Cardiac septum (tissue), 1 donor: ENCODE measurements around the gene TDRKH. TPM values are rescaled to one million over a fixed set of nuclear protein-coding genes. Genes with fewer than 3 reads are reported as not detected.
A peak's percentile ranks its signal among the peaks of the same experiment; 100 is the strongest.

Experiments used
- DNase-seq: peaks from one replicate; pipeline ENCODE4 v3.0.0-alpha.2; 2020; ENCODE audit warnings: low spot score
- intact Hi-C: fragments of 100-400 bp; cut with DNase I; formaldehyde crosslinking; loops from one replicate; pipeline ENCODE4 v1.14.0; 2022
- total RNA-seq: library from RNA; stranded (reverse); fragmentation: NEBNext Ultra II Directional; extraction: Animal tissue kit (Norgen Biotek cat#: 25700); gene quantifications from one replicate; pipeline ENCODE4 v1.2.1, GENCODE V29; 2021
- donor health status: DM: no; HTN: no; CAD: no.

TDRKH gene
- total RNA-seq, 1 donor from 2014 or later = 6.0 TPM

DNA sequence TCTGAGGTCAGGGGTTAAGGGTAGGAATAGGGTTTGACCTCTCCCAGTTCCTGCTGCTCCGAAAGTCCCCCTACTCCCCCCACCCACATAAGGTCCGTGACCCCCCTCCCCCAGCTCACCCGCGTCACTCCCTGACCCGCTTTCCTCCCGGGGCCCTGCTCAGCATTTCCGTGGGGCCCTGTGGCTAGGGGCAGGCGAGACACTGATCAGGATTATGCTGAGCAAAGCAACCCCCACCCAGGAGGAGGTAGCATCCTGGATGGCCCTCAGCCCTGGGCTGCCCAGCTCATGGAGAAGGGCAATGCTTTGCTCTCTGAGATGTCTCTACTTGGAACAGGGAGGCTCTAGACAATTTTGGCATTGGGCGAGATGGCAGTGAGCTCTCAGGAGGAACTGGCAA lies 37.6 kb upstream of the TDRKH start:
- DNase-seq = no peak
- intact Hi-C loops = no loop called here

DNA sequence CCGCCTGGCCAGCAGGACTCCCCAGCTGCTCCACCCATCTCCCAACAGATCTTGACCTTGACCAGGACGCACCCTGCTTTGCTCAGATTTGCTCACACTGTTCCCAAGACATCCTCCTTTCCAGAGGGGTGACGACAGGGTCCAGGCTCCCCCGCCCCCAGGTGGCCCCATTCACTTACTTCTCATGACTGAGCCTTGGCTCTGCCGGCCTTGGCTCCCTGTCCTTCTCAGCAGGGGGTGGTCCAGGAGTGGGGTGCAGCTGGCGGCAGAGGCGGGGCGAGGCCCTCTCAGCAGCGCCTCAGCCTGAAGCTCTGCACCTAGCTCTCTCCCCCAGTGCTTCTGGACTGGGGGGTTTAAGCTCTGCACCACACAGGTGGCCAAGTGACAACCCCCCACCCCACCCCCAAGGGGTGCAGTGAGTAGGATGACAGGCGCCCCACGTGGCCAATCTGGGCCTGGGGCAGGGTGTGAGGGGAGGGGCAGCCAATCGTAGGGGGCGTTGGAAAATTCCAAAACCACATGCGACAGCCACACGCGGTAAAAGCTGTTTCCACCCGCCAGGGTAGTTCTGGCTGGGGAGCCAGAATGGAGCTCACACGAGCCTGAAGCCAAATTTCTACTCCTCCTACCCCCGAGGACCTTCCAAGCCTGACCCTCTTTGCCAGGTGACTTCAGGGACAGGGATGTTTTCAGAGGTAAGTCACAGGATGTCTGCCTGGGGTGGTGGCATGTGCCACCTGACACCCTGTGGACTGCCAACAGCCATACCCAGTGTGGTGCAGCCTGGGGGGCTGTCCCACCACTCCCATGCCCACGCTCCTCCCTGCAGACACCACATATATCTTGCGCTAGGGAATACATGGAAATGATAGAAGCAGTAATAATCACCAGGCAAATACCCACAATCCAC lies 35.7 kb upstream of the TDRKH start:
- intact Hi-C loops = no loop called here
- no peak for DNase-seq

DNA sequence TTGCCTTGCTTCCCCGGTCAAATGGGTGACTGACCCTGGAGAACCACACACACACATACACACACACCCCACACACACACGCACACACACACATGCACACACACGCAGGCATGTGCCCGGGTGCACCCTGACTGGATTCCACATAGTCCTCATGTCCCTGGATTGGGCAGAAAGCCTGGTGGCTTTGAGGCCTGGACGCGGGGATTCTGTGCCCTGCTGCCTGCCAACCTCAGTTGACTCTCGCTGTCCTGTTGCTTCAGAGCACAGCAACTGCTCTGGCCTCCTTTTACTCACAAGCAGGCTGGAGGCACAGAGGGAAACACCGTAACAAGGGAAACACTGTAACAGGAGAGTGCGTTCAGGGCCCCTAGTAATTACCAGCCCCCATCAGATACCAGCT lies 34.9 kb upstream of the TDRKH start:
- intact Hi-C loops = no loop called here
- DNase-seq = no peak

DNA sequence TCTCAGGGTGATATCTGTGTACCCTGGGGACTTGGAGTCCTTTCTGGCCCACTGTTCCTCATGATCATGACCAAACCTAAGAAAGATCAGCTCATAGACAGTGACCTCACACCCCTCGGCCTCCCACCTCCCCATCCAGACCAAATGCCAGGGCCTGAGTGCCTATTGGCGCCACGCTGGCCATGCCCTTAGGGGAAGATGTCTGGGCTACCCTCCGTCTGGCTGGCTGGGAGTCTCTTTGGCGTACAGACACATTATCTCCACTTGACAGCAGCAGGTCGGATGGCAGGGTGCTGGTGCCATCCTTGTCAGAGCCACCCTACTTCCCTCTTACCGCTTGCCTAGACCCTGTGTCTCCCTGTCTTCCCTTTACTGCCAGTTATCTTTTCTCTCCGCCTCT lies 32.9 kb upstream of the TDRKH start:
- intact Hi-C loops = no loop called here
- no peak for DNase-seq

DNA sequence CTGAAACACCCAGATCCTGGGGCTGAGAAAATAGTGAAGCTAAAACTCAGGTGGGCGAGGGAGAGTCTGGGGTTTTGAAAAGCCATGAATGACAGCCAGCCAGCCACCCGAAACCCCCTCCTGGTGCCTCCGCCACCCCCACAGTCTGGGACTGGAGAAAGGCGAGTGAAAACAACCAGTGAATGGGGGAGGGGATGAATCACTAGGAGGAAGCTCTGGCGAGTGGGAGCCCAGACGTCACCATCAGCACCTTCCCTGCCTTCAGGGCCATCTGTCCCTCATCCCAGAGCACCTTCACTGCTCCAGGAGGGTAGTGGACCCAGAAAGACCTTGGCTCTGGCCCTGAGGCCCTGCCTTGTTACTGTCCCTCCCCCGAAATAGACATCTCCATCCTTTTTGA lies 32.1 kb upstream of the TDRKH start:
- no peak for DNase-seq
- intact Hi-C loops = no loop called here

DNA sequence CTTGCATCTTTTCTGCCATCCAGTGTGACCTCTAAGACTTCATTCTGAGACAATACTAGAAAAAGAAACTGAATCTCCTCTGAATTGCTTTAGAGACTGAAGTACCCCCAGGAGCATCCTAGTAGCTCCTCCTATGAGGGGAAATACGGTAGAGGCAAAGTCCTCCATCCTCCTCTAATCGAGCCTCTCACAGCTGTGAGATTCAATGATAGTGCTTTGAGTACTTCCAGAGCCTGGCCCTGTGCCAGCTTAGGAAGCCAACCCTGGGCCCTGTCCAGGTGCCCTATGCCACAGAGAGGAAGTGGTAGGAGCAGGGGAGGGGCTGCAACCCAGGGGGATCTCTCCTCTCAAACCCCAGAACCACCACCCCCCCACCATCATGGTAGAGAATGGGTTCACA lies 30.6 kb upstream of the TDRKH start:
- intact Hi-C loops = no loop called here
- DNase-seq = no peak

DNA sequence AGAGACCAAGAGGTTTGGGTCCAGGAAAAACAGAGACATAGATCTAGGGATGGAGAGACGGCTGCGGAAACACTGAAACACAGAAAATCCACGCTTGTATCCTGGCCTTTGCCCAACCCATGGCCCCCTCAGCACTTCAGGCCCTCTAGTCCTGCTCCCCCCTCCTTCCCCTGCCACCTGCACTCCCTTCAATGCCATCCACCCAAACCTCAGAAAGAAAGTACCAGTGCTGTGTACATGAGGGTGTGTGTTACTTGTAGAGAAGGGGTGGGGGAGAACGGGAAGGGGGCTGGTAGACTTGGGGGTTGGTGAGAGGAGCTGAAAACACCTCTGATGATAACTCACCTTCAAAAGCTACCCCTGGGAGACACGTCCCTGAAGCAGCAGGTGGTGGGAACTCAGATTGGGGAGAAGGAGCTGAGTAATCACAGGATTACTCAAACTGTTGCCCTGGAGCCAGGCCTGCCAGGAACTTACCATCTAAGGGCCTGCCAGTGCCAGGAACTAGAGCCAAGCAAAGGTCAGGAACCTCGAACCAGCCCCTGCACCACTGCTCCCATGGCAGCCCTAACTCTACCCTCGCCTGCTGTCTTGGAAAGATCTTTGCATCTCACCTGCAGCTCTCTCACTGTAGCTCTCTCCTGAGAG lies 29.8 kb upstream of the TDRKH start:
- intact Hi-C loops = no loop called here
- no peak for DNase-seq

DNA sequence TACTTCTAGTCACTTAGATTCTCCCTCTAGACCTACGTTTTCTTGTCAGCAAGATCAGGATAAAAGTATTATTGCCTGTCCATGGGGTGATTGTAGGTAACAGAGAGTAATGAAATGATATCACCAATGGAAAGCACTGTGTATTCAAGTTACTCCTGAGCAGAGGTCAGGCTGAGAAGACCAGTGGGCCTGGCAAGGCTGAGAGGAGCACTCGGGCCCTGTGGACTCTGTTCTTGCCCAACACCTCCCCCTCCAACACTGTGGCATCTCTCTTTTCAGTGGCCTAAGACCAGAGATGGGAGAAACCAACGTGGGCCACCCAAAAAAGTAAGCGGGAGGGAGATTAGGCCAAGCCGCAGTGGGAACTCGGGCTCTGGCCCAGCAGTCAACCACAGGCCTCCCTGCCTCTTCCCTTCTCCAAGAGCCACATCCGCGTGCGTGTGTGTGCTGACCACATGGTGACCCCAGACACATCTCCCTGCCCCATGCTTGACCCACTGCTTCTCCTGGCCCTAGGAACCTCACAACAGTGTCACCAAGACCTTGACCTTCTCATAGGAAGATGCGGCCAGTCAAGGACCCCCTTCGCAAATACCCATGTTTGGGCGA lies 29.0 kb upstream of the TDRKH start:
- intact Hi-C loops = no loop called here
- no peak for DNase-seq

DNA sequence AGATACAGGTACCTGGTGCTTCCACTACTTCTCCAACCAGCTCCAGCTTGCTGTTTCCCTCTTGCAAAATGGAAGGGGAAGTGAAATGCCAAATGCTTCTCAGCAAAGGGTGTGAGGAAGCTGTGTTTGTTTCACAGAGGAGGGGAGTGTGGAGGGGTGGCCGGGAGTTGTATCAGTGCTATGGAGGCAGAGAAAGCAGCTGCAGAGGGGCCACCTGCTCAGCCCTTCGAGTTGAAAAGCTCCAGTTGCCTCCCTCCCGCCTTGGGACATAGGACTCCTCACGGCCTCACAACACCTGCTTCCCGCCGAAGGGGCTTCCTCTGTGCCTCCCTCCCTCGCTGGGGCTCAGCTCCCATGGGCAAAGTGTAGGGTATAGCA lies 27.0 kb upstream of the TDRKH start:
- no peak for DNase-seq
- intact Hi-C loops = no loop called here

DNA sequence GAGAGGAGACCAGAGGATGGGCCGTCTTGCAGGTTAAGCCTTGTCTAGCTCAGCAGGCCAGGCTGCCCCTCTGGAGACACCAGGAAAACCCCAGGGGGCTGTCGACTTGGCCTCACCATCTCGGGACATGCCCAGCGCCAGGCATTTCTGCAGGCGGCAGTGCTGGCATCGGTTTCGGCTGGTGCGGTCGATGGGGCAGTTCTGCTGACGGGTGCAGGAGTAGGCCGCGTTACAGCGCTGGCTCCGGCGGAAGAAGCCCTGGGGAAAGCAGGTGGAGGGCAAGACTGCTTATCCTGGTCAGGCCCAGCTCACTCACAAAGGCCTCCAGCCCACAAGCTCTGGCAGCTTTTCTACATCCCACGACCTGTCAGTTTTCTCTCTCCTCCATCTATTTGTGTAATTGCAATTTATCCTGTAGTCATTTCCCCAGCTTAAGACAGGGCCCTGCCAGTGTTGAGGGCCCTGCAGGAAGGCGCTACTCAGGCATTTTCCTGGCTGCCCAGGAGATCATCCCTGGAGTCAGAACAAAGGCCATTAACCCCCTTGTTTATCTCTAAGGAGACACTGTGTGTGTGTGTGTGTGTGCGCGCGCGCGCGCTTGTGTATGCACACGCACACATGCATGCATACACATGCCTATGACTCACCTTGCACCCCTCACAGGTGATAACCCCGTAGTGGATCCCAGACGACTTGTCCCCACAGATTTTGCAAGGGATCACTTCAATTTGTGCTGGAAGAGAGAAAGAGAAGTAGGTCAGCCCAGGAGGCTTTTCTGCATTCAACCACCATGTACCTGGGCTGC lies 26.4 kb upstream of the TDRKH start:
- DNase-seq = no peak
- intact Hi-C loops = no loop called here

DNA sequence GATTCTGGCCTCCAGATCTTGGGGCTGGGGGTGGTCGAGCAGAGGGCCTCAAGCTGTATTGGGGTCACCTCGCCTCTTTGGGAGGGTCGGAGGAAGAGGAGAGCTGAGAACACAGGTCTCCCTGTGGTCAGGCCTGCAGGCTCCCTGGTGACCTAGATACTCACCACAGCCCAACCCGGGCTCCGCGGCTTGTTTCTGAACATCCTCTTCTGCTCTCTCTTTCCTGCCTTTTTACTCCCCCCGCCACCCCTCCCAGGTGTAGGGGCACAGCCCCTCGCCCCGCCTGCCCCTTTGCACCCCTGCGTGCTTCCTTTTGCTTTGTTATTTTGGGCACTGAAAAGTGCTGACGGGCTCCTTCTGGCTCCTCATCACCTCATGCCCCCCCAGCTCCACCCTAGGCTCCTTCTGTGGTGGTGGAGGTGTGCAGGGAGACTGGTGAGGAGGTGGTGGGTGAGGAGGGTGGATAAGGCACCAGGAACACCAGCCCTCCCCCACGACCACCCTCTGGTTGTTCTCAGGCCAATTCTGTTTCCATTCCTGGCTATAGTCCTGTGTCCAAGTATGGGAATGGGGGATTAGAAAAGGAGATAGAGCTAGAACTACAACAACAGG lies 25.5 kb upstream of the TDRKH start:
- intact Hi-C loops = no loop called here
- DNase-seq = no peak

DNA sequence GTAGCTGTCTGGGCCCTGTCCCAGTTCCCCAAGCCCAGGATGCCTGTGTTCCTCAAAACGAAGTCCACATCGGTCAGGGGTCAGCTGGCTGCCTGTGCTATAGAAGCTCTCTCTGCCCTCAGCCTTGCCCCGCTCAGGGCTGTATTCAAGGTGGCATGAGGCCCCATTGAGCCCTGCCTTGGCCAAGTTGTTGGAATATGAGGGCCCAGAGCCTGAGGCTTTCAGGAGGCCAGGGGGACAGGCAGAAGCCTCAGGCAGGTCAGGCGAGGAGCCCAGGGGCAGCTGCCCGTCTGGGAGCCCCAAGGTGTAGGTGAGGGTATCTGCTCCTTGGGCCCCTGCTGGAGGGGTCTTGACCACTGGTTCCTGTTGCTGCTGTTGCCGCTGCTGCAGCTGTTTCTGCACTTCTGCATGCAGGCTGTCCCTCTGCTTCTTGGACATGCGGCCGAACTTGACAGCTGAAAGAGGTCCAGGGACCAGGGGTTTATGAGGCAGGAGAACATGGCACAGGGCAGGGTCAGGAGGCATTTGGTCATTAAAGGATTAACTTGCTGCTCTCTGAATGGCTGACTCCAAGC lies 24.8 kb upstream of the TDRKH start:
- DNase-seq = no peak
- intact Hi-C loops = no loop called here

DNA sequence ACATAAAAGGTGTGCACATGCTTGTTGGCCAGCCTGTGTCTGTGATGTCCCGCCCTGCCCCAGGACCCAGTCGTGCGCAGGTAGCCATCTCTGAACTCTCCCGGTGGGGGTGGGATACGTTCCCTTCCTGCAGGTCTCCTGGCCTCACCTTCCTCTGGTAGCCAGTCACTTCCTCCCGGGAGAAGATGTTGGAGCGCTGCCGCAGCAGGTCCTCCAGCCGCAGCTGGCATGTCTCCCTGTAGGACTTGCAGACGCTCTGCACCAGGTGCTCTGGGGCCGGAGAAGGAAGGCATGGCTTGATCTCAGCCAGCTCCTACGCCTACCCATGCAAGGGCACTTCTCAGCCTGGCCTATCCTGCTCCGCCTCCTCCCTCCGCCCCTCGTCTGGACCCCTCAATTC lies 24.1 kb upstream of the TDRKH start:
- intact Hi-C loops = no loop called here
- no peak for DNase-seq

DNA sequence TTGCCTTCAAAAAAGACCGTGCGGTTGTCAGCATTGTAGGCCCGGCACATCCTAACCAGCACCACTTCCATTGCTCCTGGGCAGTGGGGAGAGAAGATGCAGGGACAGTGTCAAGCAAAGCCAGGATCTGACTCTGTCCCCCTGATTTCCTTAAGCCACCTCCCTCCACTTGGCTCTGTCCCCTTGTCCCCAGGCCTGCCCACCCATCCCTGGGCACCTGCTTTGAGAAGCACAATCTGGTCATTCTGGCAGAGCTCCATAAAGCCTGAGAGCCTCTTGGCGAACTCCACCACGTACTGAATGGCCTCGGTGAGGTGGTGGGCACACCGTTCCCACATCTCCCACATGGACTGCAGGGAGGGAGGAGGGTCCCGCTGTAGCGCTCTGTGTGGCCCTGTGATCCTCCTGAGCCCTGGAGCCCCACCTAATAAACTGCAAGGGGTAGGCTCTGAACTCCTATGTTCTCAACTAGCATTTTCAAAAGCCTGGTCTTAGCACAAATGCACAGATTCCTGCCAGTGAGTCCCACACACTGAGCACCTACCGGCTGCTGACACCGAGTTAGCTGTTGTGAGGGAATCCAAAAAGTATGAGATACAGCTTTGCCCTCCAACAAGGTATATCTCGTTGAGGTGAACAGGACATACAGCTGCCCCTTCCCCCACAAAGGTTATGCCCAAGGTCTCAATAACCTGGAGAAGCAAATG lies 23.1 kb upstream of the TDRKH start:
- intact Hi-C loops = no loop called here
- no peak for DNase-seq

DNA sequence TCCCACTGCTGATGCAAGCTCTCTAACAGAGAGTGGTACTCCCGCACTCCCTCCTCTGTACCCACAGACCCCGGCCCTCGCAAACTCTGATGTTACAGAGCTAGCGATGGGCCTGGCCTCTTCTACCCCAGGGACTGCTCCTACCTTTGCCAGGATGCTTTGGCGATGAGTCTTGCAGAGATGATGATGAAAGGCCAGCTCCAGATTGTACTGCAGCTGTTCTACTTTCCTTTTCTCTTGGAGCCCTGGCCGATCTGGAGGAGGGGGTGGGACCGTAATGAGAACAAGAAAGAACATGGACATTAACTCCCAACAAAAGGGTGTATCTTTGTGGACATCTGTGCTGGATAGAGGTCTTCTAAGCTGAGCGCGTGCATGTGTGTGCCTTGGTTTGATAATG lies 20.9 kb upstream of the TDRKH start:
- DNase-seq = peak; percentile 57
- intact Hi-C loops = no loop called here

DNA sequence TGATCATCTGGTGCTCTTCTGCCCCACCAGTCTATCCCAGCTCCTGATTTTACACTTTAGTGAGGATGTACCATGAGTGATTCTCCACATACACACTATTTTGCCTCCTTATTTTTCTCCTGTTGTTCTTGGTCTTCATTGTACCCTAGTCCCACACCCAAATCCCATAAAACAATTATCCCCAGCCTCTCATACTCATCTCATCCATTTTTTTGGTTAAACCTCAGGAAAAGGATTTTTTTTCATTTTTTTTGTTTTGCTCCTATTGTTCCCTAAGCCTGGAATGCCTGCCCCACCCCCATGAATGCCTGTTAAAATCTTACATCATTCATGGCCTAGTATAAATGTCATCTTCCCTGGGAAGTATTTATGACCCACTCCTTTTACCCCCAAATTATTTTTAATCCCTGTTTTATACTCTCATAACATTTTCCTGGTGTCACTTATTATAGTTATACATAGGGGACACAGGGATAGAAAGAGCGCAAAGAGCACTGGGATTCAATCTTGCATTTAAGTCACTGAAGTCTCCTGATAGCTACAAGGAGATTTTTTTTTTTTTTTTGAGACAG lies 19.8 kb upstream of the TDRKH start:
- intact Hi-C loops = no loop called here
- DNase-seq = no peak

DNA sequence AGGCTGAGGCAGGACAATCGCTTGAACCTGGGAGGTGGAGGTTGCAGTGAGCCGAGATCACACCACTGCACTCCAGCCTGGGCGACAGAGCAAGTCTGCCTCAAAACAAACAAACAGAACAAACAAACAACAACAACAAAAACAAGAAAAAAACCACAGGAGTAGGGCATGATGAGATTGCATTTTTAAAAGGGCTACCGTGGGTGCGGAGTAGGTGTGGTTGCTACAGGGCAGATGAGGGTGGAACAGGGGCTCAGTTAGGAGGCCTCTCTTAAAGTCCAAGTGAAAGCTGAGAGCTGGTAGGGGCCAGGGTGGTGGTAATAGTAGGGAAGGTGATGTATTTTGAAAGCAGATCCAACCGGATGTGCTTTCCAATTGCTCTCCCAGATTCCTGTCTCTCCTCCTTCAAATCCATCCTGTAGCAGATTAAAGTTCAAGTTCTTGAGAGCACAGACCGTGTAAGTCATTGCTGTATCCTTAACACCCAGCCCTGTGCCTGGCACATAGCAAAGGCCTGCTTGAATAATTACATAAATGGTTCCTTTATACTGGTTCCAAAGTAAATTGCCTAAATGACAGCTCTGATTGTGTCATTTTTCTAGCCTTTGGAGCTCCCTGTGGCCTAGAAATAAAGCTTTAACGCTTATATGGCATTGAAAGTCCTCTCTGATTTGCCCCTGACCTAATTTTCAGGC lies 19.1 kb upstream of the TDRKH start:
- intact Hi-C loops = no loop called here
- DNase-seq = no peak

DNA sequence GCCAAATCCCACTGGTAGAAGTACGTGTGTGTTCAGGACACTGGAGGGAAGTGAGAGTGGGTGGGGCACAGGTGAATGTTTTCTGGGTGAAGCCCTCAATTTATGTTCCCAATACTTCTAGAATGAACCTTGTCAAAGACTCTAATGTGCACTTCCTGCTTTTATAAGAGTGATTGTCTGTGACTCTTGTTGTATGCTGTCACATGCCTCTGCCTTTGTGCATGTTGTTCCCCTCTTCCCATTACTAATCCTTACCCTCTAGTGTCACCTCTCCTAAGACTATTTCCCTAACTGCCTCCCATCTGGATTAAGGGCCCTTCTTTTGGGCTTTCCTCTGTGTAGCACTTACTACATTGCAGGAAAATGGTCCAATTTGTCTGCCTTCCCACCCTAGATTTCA lies 17.5 kb upstream of the TDRKH start:
- no peak for DNase-seq
- intact Hi-C loops = no loop called here
